Transverse colon (tissue), 4 donors: Measurements from ENCODE around the gene PSMD5.

Experiments
- EP300 ChIP-seq: sonication (generic); formaldehyde crosslinking; IDR thresholded peaks from one replicate; pipeline ENCODE4 v1.6.1; 2017; ENCODE audit warnings: antibody characterized with exemption, low read depth
- POLR2AphosphoS5 ChIP-seq, 3 donors: sonication (generic); formaldehyde crosslinking; IDR thresholded peaks; one replicate each; pipeline ENCODE4 v1.6.1; 2016; ENCODE audit warnings: antibody characterized with exemption in 3 of 3
- TF ChIP-seq, protein P1 (sequence below), 5 experiments: fragments of 200-600 bp in 3 of 5; fragments of 450-650 bp in 2 of 5; sonication (generic) in 3 of 5; IDR thresholded peaks; 1 replicate in 2 of 5; 2 replicates in 3 of 5; pipeline ENCODE4 v1.5.1; 2016 to 2017; ENCODE audit warnings: antibody characterized with exemption in 5 of 5, inconsistent platforms in 3 of 5, mild to moderate bottlenecking in 2 of 5, moderate library complexity in 1 of 5

DNA sequence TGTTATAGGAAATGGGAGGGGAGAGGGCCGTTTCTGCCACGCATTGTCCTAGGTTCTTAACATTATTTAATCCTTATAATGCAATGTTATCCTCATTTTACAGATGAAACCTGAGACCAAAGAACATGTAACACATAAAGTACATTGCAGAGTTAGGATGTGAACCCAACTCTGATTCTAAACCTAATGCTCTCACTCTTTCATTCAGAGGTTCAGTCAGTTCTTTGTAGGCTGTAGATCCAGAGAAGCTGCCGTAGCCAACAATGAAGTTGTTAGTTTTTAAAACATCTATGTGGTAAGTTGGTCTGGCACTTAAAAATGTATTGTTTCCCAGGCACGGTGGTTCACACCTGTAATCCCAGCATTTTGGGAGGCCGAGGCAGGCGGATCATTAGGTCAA lies 10.5 kb upstream of the PSMD5 start:
- TF ChIP-seq, protein P1, sequence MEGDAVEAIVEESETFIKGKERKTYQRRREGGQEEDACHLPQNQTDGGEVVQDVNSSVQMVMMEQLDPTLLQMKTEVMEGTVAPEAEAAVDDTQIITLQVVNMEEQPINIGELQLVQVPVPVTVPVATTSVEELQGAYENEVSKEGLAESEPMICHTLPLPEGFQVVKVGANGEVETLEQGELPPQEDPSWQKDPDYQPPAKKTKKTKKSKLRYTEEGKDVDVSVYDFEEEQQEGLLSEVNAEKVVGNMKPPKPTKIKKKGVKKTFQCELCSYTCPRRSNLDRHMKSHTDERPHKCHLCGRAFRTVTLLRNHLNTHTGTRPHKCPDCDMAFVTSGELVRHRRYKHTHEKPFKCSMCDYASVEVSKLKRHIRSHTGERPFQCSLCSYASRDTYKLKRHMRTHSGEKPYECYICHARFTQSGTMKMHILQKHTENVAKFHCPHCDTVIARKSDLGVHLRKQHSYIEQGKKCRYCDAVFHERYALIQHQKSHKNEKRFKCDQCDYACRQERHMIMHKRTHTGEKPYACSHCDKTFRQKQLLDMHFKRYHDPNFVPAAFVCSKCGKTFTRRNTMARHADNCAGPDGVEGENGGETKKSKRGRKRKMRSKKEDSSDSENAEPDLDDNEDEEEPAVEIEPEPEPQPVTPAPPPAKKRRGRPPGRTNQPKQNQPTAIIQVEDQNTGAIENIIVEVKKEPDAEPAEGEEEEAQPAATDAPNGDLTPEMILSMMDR (IDR thresholded peaks at IDR 0.05) = no peak
- no peak for TF ChIP-seq POLR2AphosphoS5 (IDR thresholded peaks at IDR 0.05)
- no peak for TF ChIP-seq EP300
